Adipocyte (in vitro differentiated cells): ENCODE results near the gene CSF3.
A peak's percentile ranks its signal among the peaks of the same experiment; 100 is the strongest.

Experiments
- DNase-seq: peaks from one replicate; pipeline ENCODE4 v3.0.0-alpha.2; 2015; ENCODE audit warnings: low read depth
- H3K27me3 ChIP-seq: replicated peaks from 2 replicates; pipeline ENCODE4 v1.7.0; 2013; ENCODE audit warnings: mild to moderate bottlenecking, low read length, moderate library complexity; ENCODE audit not compliant: control insufficient read depth, insufficient read depth
- H3K36me3 ChIP-seq: 2 replicates; pipeline ENCODE4 v1.7.0; 2013; ENCODE audit warnings: low read length, mild to moderate bottlenecking, moderate library complexity; ENCODE audit not compliant: control insufficient read depth, insufficient read depth, severe bottlenecking
- H3K4me1 ChIP-seq: 2 replicates; pipeline ENCODE4 v1.7.0; 2013; ENCODE audit warnings: mild to moderate bottlenecking, low read length, moderate library complexity; ENCODE audit not compliant: control insufficient read depth, insufficient read depth
- H3K4me3 ChIP-seq: 2 replicates; pipeline ENCODE4 v1.7.0; 2013; ENCODE audit warnings: mild to moderate bottlenecking, low read length, moderate library complexity
- H3K9ac ChIP-seq: 2 replicates; pipeline ENCODE4 v1.7.0; 2013; ENCODE audit warnings: mild to moderate bottlenecking, low read length, moderate library complexity
- H3K9me3 ChIP-seq: 2 replicates; pipeline ENCODE4 v1.7.0; 2013; ENCODE audit warnings: mild to moderate bottlenecking, low read length, moderate library complexity; ENCODE audit not compliant: control insufficient read depth

CSF3 gene

GRCh38 chr17:40018211-40019121, 3.2 kb downstream of the CSF3 start:
- peak overlapping the region; percentile 35 for H3K9ac ChIP-seq
- peaks cover 18% of the 10 kb centered on the region for H3K36me3 ChIP-seq
- no peak for DNase-seq
- H3K4me1 ChIP-seq, result peaks cover 33% of the 10 kb centered on the region
- H3K27me3 ChIP-seq, result no peaks in the 10 kb centered on the region
- H3K9me3 ChIP-seq, result no peaks in the 10 kb centered on the region
- no peak overlapping the region for H3K4me3 ChIP-seq

GRCh38 chr17:40019140-40019991, 4.1 kb downstream of the CSF3 start:
- peak overlapping the region; percentile 35 for H3K9ac ChIP-seq
- H3K9me3 ChIP-seq, result no peaks in the 10 kb centered on the region
- H3K36me3 ChIP-seq, result peaks cover 18% of the 10 kb centered on the region
- H3K4me1 ChIP-seq, result peaks cover 30% of the 10 kb centered on the region
- no peak overlapping the region for H3K4me3 ChIP-seq
- no peaks in the 10 kb centered on the region for H3K27me3 ChIP-seq
- DNase-seq, result no peak

GRCh38 chr17:40020146-40020545, 4.9 kb downstream of the CSF3 start:
- no peaks in the 10 kb centered on the region for H3K9me3 ChIP-seq
- no peak for DNase-seq
- H3K9ac ChIP-seq, result no peak overlapping the region
- H3K4me3 ChIP-seq, result no peak overlapping the region
- no peaks in the 10 kb centered on the region for H3K27me3 ChIP-seq
- H3K4me1 ChIP-seq, result peaks cover 25% of the 10 kb centered on the region
- peaks cover 19% of the 10 kb centered on the region for H3K36me3 ChIP-seq

- peak; percentile 72 for DNase-seq
- H3K9ac ChIP-seq, result peak overlapping the region; percentile 52
- no peaks in the 10 kb centered on the region for H3K27me3 ChIP-seq
- H3K4me1 ChIP-seq, result peaks cover 25% of the 10 kb centered on the region
- peaks cover 32% of the 10 kb centered on the region for H3K36me3 ChIP-seq
- H3K9me3 ChIP-seq, result no peaks in the 10 kb centered on the region
- no peak overlapping the region for H3K4me3 ChIP-seq
These were observed 6.3 kb downstream of the CSF3 start for GRCh38 chr17:40021451-40021971.

- Histone ChIP-seq H3K4me3 (no peak overlapping the region), H3K4me1 (peaks cover 25% of the 10 kb centered on the region), H3K27me3 (no peaks in the 10 kb centered on the region), H3K9ac (no peak overlapping the region), H3K9me3 (no peaks in the 10 kb centered on the region), H3K36me3 (peaks cover 32% of the 10 kb centered on the region)
- no peak for DNase-seq
These were observed 7.3 kb downstream of the CSF3 start for GRCh38 chr17:40022497-40022896.

- Histone ChIP-seq H3K27me3 (no peaks in the 10 kb centered on the region), H3K9ac (no peak overlapping the region), H3K36me3 (peaks cover 32% of the 10 kb centered on the region), H3K4me1 (peaks cover 21% of the 10 kb centered on the region), H3K9me3 (no peaks in the 10 kb centered on the region), H3K4me3 (no peak overlapping the region)
- DNase-seq, result no peak
These were observed 7.8 kb downstream of the CSF3 start for GRCh38 chr17:40022961-40023541.

- Histone ChIP-seq H3K4me1 (peaks cover 20% of the 10 kb centered on the region), H3K36me3 (peaks cover 37% of the 10 kb centered on the region)
These were observed 8.5 kb downstream of the CSF3 start for GRCh38 chr17:40023590-40024292.

GRCh38 chr17:40024901-40025300, 9.7 kb downstream of the CSF3 start:
- no peaks in the 10 kb centered on the region for H3K27me3 ChIP-seq
- no peaks in the 10 kb centered on the region for H3K9me3 ChIP-seq
- H3K9ac ChIP-seq, result no peak overlapping the region
- no peak overlapping the region for H3K4me3 ChIP-seq
- H3K36me3 ChIP-seq, result peaks cover 44% of the 10 kb centered on the region
- H3K4me1 ChIP-seq, result peaks cover 10% of the 10 kb centered on the region
- no peak for DNase-seq

More at GRCh38 chr17:40023590-40024292, 8.5 kb downstream of the CSF3 start:
- no peaks in the 10 kb centered on the region for H3K9me3 ChIP-seq
- no peak overlapping the region for H3K4me3 ChIP-seq
- H3K9ac ChIP-seq, result no peak overlapping the region
- no peaks in the 10 kb centered on the region for H3K27me3 ChIP-seq
- DNase-seq, result peak; percentile 29

GRCh38 chr17:40025559-40025958, 10.3 kb downstream of the CSF3 start:
- Histone ChIP-seq H3K4me1 (peaks cover 10% of the 10 kb centered on the region), H3K36me3 (peaks cover 44% of the 10 kb centered on the region), H3K9ac (no peak overlapping the region), H3K9me3 (no peaks in the 10 kb centered on the region), H3K4me3 (no peak overlapping the region), H3K27me3 (no peaks in the 10 kb centered on the region)
- DNase-seq, result no peak

- DNase-seq, result no peak
- H3K36me3 ChIP-seq, result peaks cover 50% of the 10 kb centered on the region
- no peak overlapping the region for H3K9ac ChIP-seq
- H3K9me3 ChIP-seq, result no peaks in the 10 kb centered on the region
- H3K27me3 ChIP-seq, result no peaks in the 10 kb centered on the region
- peaks cover 6% of the 10 kb centered on the region for H3K4me1 ChIP-seq
- H3K4me3 ChIP-seq, result no peak overlapping the region
These were observed 11.0 kb downstream of the CSF3 start for GRCh38 chr17:40025991-40026815.
